CD14-positive monocyte (primary cell): ENCODE measurements around the gene ELFN1. TPM values are rescaled to one million over a fixed set of nuclear protein-coding genes. Genes with fewer than 3 reads are reported as not detected.
A peak's percentile ranks its signal among the peaks of the same experiment; 100 is the strongest.

Source experiments
- DNase-seq, 3 donors: peaks; one replicate each; pipeline ENCODE4 v3.0.0-alpha.2; 2011 to 2022
- H2AFZ ChIP-seq: 2 replicates; pipeline ENCODE4 v1.6.0; 2012; ENCODE audit warnings: mild to moderate bottlenecking, low read depth, low read length, inconsistent platforms; ENCODE audit not compliant: insufficient read depth, poor library complexity, severe bottlenecking
- H3K27ac ChIP-seq, 2 donors: 1 replicate in 1 of 2; 2 replicates in 1 of 2; pipeline ENCODE4 v1.5.1; 2012 to 2013; ENCODE audit warnings: low read length in 2 of 2, control low read depth in 1 of 2, inconsistent platforms in 1 of 2, low read depth in 1 of 2, mild to moderate bottlenecking in 1 of 2
- H3K27me3 ChIP-seq, 2 donors: one replicate each; pipeline versions ENCODE4 v1.6.0 to v1.6.1; 2011 to 2013; ENCODE audit warnings: low read length in 2 of 2; ENCODE audit not compliant: control insufficient read depth in 2 of 2, insufficient read depth in 2 of 2
- H3K36me3 ChIP-seq, 2 donors: replicated peaks in 1 of 2; 1 replicate in 1 of 2; 2 replicates in 1 of 2; pipeline versions ENCODE4 v1.5.1 to v1.6.1; 2012 to 2013; ENCODE audit warnings: low read length in 2 of 2, control low read depth in 1 of 2, inconsistent platforms in 1 of 2, mild to moderate bottlenecking in 1 of 2; ENCODE audit not compliant: insufficient read depth in 2 of 2, control insufficient read depth in 1 of 2
- H3K4me1 ChIP-seq, 2 donors: 1 replicate in 1 of 2; 2 replicates in 1 of 2; pipeline versions ENCODE4 v1.5.1 to v1.6.1; 2012 to 2013; ENCODE audit warnings: low read length in 2 of 2, control low read depth in 1 of 2, inconsistent platforms in 1 of 2, mild to moderate bottlenecking in 1 of 2, moderate library complexity in 1 of 2; ENCODE audit not compliant: insufficient read depth in 2 of 2, control insufficient read depth in 1 of 2
- H3K4me2 ChIP-seq: replicated peaks from 2 replicates; pipeline ENCODE3; 2012; ENCODE audit warnings: low read length, moderate library complexity, mild to moderate bottlenecking; ENCODE audit not compliant: poor library complexity, severe bottlenecking; ENCODE audit errors: extremely low read depth
- H3K4me3 ChIP-seq, 3 experiments: fragments of 200-600 bp in 1 of 3; sonication (generic) in 1 of 3; replicated peaks in 1 of 3; 1 replicate in 2 of 3; 2 replicates in 1 of 3; pipeline ENCODE4 v1.5.1; 2011 to 2013; ENCODE audit warnings: low read length in 3 of 3, mild to moderate bottlenecking in 3 of 3, control low read depth in 2 of 3, low read depth in 2 of 3, inconsistent platforms in 1 of 3, moderate library complexity in 1 of 3
- H3K79me2 ChIP-seq: 2 replicates; pipeline ENCODE4 v1.6.0; 2012; ENCODE audit warnings: mild to moderate bottlenecking, control low read depth, inconsistent platforms, low read length, moderate library complexity; ENCODE audit not compliant: insufficient read depth
- H3K9ac ChIP-seq: 2 replicates; pipeline ENCODE4 v1.6.0; 2017; ENCODE audit warnings: low read length, mild to moderate bottlenecking; ENCODE audit not compliant: insufficient read depth, poor library complexity, severe bottlenecking
- H3K9me3 ChIP-seq, 2 donors: replicated peaks in 1 of 2; 1 replicate in 1 of 2; 2 replicates in 1 of 2; pipeline versions ENCODE4 v1.5.1 to v1.6.1; 2012 to 2013; ENCODE audit warnings: low read length in 2 of 2, control low read depth in 1 of 2; ENCODE audit not compliant: control insufficient read depth in 1 of 2, insufficient read depth in 1 of 2
- H4K20me1 ChIP-seq: 2 replicates; pipeline ENCODE4 v1.6.0; 2012; ENCODE audit warnings: mild to moderate bottlenecking, low read length, control low read depth, moderate library complexity; ENCODE audit not compliant: insufficient read depth
- H3K27ac Mint-ChIP-seq, 7 donors: one replicate each; pipeline ENCODE4 v1.8.0; 2020; ENCODE audit warnings: mild to moderate bottlenecking in 7 of 7, mixed read lengths in 7 of 7, moderate library complexity in 6 of 7, inconsistent platforms in 2 of 7
- H3K27me3 Mint-ChIP-seq, 3 donors: one replicate each; pipeline ENCODE4 v1.8.0; 2021 to 2022; ENCODE audit warnings: low read depth in 3 of 3, mild to moderate bottlenecking in 3 of 3, mixed read lengths in 3 of 3, moderate library complexity in 3 of 3, inconsistent platforms in 1 of 3
- H3K36me3 Mint-ChIP-seq, 2 donors: one replicate each; pipeline ENCODE4 v1.8.0; 2020; ENCODE audit warnings: mixed read lengths in 2 of 2, inconsistent platforms in 1 of 2, mild to moderate bottlenecking in 1 of 2
- H3K4me1 Mint-ChIP-seq: one replicate; pipeline ENCODE4 v1.8.0; 2020; ENCODE audit warnings: mild to moderate bottlenecking, mixed read lengths
- H3K4me3 Mint-ChIP-seq, 2 donors: one replicate each; pipeline ENCODE4 v1.8.0; 2020; ENCODE audit warnings: mild to moderate bottlenecking in 2 of 2, mixed read lengths in 2 of 2, moderate library complexity in 1 of 2
- H3K9me3 Mint-ChIP-seq, 7 donors: one replicate each; pipeline ENCODE4 v1.8.0; 2020 to 2022; ENCODE audit warnings: mixed read lengths in 7 of 7, mild to moderate bottlenecking in 6 of 7, moderate library complexity in 6 of 7, inconsistent platforms in 2 of 7
- WGBS: methylation state at CpG from one replicate; pipeline ENCODE4 v1.1.5; 2013; ENCODE audit warnings: missing lambda C conversion rate; ENCODE audit not compliant: insufficient coverage; 5-methylcytosine and 5-hydroxymethylcytosine counted together
- intact Hi-C, 2 donors: fragments of 100-400 bp; cut with micrococcal nuclease; formaldehyde crosslinking; loops; one replicate each; pipeline versions ENCODE4 v1.15.0 to v1.15.1; 2023
- polyA plus RNA-seq, 3 donors: library from polyadenylated mRNA; depleted of rRNA in 1 of 3; unstranded in 2 of 3; stranded (reverse) in 1 of 3; fragments of 300-500 nt in 2 of 3; fragments of >200 nt in 1 of 3; fragmentation: Illumina TruSeq in 2 of 3; gene quantifications; 1 replicate in 2 of 3; 2 replicates in 1 of 3; pipeline ENCODE4 v1.2.3, GENCODE V29; 2012 to 2021
- TF ChIP-seq, protein P1 (sequence below): fragments of 200-600 bp; IDR thresholded peaks from one replicate; pipeline ENCODE4 v1.8.0; 2022; ENCODE audit warnings: antibody characterized with exemption, mild to moderate bottlenecking

Gene ELFN1
- polyA plus RNA-seq, 3 donors, result not detected

DNA sequence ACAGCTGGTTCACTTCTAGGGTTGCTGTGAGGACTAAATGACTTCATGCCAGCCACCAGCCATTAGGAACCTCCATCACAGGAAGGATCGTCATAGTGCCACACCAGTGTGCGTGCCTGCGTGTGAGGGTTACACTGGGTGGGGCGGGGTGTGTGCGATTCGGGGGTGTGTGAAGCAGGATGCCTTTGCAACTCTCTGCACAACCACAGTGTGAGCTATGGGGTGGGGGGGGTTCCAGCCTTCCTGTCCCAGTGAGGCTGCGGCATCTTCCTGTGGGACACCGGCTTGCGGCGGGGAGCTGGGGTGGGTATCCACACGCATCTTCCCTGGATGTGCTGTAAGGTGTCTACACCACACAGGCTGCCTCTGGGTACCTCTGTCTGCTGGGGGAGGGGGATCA, 6.9 kb upstream of the ELFN1 start:
- DNase-seq, result no peak
- Mint-ChIP-seq H3K4me1 (peaks cover 5% of the 10 kb centered on the region), H3K27me3 (peaks cover 54 to 78% (median 63%) of the 10 kb centered on the region in 3 donors), H3K4me3 (peak overlapping the region in 1 of 2 donors; percentile 76), H3K9me3 (peaks cover 6 to 20% (median 10%) of the 10 kb centered on the region in 7 donors), H3K36me3 (no peaks in the 10 kb centered on the region), H3K27ac (no peak overlapping the region)
- WGBS, result 34% methylated on average over 5 of the region's 11 CpGs
- intact Hi-C loops, result loop anchor here (5.0 to 10.0 kb wide), 2 partner anchors 682 to 684 kb away; no protein-coding TSS in a partner anchor
- Histone ChIP-seq H3K9me3 (peaks cover 0 to 8% of the 10 kb centered on the region in 2 donors), H3K4me1 (peaks cover 14 to 26% of the 10 kb centered on the region in 2 donors), H2AFZ (no peak overlapping the region), H3K36me3 (no peaks in the 10 kb centered on the region), H3K9ac (no peak overlapping the region), H3K27ac (no peak overlapping the region), H3K4me2 (no peak overlapping the region), H3K4me3 (no peak overlapping the region), H3K27me3 (peaks cover 26 to 62% of the 10 kb centered on the region in 2 donors), H4K20me1 (no peaks in the 10 kb centered on the region), H3K79me2 (no peaks in the 10 kb centered on the region)
- TF ChIP-seq, protein P1, sequence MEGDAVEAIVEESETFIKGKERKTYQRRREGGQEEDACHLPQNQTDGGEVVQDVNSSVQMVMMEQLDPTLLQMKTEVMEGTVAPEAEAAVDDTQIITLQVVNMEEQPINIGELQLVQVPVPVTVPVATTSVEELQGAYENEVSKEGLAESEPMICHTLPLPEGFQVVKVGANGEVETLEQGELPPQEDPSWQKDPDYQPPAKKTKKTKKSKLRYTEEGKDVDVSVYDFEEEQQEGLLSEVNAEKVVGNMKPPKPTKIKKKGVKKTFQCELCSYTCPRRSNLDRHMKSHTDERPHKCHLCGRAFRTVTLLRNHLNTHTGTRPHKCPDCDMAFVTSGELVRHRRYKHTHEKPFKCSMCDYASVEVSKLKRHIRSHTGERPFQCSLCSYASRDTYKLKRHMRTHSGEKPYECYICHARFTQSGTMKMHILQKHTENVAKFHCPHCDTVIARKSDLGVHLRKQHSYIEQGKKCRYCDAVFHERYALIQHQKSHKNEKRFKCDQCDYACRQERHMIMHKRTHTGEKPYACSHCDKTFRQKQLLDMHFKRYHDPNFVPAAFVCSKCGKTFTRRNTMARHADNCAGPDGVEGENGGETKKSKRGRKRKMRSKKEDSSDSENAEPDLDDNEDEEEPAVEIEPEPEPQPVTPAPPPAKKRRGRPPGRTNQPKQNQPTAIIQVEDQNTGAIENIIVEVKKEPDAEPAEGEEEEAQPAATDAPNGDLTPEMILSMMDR, result no peak

DNA sequence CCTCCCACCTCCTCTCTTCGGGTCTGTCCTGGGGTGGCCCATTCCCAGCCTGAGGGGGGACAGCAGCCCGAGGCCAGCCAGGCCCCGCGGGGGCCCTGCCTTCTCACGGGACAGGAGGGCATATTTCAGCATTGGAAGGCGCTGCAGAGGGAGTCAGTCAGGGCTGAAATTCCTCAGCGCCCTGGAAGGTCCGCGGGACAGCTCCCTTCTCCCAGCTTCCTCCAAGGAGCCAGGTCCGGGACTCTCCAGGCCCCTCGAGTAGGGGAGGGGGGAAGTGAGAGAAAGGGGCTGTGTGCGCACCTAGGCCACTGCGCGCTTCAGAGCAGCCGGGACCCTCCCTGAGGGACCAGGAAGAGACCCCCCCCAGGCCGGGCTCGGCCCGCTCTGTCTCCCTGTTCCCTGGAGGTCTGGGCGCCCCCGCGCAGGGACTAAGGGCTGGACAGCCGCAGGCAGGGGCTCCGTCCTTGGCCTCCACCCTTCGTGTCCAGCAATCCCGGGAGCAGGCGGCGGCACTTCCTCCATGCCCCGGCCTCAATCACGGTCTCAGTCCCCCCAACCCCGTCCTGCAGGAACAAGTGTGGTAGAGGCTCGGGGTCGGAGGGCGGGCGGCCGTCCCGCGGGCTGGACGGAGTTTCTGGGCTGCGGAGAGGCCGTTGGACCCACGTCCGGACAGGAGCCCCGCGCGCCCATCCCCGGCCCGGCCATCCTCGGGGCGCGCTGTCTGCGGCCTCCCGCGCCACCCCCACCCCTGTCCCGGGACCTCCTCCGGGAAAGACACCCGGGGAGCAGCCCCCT, 6.0 kb upstream of the ELFN1 start:
- DNase-seq, result no peak
- H3K4me3 ChIP-seq, result no peak overlapping the region
- H3K4me2 ChIP-seq, result peak overlapping the region; percentile 70
- H3K4me1 Mint-ChIP-seq, result peaks cover 6% of the 10 kb centered on the region
- H3K9me3 Mint-ChIP-seq, result peaks cover 6 to 21% (median 10%) of the 10 kb centered on the region in 7 donors
- no peaks in the 10 kb centered on the region for H3K36me3 ChIP-seq
- no peak overlapping the region for H3K27ac Mint-ChIP-seq
- no peaks in the 10 kb centered on the region for H4K20me1 ChIP-seq
- peaks cover 31 to 65% of the 10 kb centered on the region in 2 donors for H3K27me3 ChIP-seq
- H3K36me3 Mint-ChIP-seq, result no peaks in the 10 kb centered on the region
- peaks cover 0 to 16% of the 10 kb centered on the region in 2 donors for H3K9me3 ChIP-seq
- peaks cover 14 to 26% of the 10 kb centered on the region in 2 donors for H3K4me1 ChIP-seq
- H3K27ac ChIP-seq, result no peak overlapping the region
- WGBS, result 6% methylated on average over 23 of the region's 56 CpGs
- H2AFZ ChIP-seq, result no peak overlapping the region
- intact Hi-C loops, result loop anchor here (5.0 to 10.0 kb wide), 2 partner anchors 681 to 683 kb away; no protein-coding TSS in a partner anchor
- no peak overlapping the region for H3K9ac ChIP-seq
- TF ChIP-seq, protein P1, result no peak
- peaks cover 58 to 82% (median 65%) of the 10 kb centered on the region in 3 donors for H3K27me3 Mint-ChIP-seq
- peak overlapping the region in 1 of 2 donors; percentile 76 for H3K4me3 Mint-ChIP-seq
- no peaks in the 10 kb centered on the region for H3K79me2 ChIP-seq
